NCI-H2196 (cell line): ENCODE results near the gene KRTAP1-1.
"Not testable (repeated sequence)": the region's sequence is repeated elsewhere in the genome, so short reads cannot be mapped to it uniquely, and the experiment has no call there.

ENCODE experiments used
- DNase-seq: peaks from one replicate; lab custom pipeline; 2025; ENCODE audit not compliant: unreplicated experiment; lab: John Stamatoyannopoulos, UW

Gene KRTAP1-1

GRCh38 chr17:41057547-41057946 lies 16.3 kb upstream of the KRTAP1-1 start:
- no peak for DNase-seq

GRCh38 chr17:41055130-41055529 lies 13.9 kb upstream of the KRTAP1-1 start, which contains the start of gene KRTAP2-2:
Gene KRTAP2-2, minus strand, starts transcription at chr17:41055230. Its CDS starts 19 bp downstream, at chr17:41055211.
- not testable (repeated sequence) for DNase-seq

- not testable (repeated sequence) for DNase-seq
Observed at GRCh38 chr17:41054556-41054955, 13.3 kb upstream of the KRTAP1-1 start.

- DNase-seq: no peak
Observed at GRCh38 chr17:41054025-41054424, 12.8 kb upstream of the KRTAP1-1 start.

- no peak for DNase-seq
Observed at GRCh38 chr17:41052566-41052965, 11.3 kb upstream of the KRTAP1-1 start.

- no peak for DNase-seq
Observed at GRCh38 chr17:41049110-41049509, 7.9 kb upstream of the KRTAP1-1 start.

- DNase-seq: no peak
Observed at GRCh38 chr17:41048441-41048840, 7.2 kb upstream of the KRTAP1-1 start.

- DNase-seq: not testable (repeated sequence)
Observed at GRCh38 chr17:41046735-41047465, 5.7 kb upstream of the KRTAP1-1 start, which contains the start of gene KRTAP2-1. Gene KRTAP2-1, minus strand, starts transcription at chr17:41047316. Its CDS starts 49 bp downstream, at chr17:41047267.

- no peak for DNase-seq
Observed at GRCh38 chr17:41042953-41043352, 1.7 kb upstream of the KRTAP1-1 start.

GRCh38 chr17:41037853-41038350 lies 3.3 kb downstream of the KRTAP1-1 start:
- no peak for DNase-seq

- peak; percentile 36 for DNase-seq
Observed at GRCh38 chr17:41034346-41034935, 6.8 kb downstream of the KRTAP1-1 start, which contains the start of gene KRTAP1-3. Gene KRTAP1-3, minus strand, starts transcription at chr17:41034874. Its CDS starts 53 bp downstream, at chr17:41034821.

GRCh38 chr17:41029633-41030245 lies 11.5 kb downstream of the KRTAP1-1 start, which contains the start of gene KRTAP1-4:
Gene KRTAP1-4, minus strand, starts transcription at chr17:41030195. Its CDS starts 117 bp downstream, at chr17:41030078.
- no peak for DNase-seq

- DNase-seq: peak; percentile 42
Observed at GRCh38 chr17:41026715-41027471, 14.4 kb downstream of the KRTAP1-1 start, which contains the start of gene KRTAP1-5. Gene KRTAP1-5, minus strand, starts transcription at chr17:41027208. Its CDS starts 53 bp downstream, at chr17:41027155.

GRCh38 chr17:41024697-41025096 lies 16.6 kb downstream of the KRTAP1-1 start:
- DNase-seq: no peak

GRCh38 chr17:41020336-41020735 lies 20.9 kb downstream of the KRTAP1-1 start:
- no peak for DNase-seq

- no peak for DNase-seq
Observed at GRCh38 chr17:41019415-41019814, 21.8 kb downstream of the KRTAP1-1 start.

GRCh38 chr17:41018541-41018940 lies 22.7 kb downstream of the KRTAP1-1 start:
- DNase-seq: no peak

- DNase-seq: no peak
Observed at GRCh38 chr17:41016578-41017215, 24.6 kb downstream of the KRTAP1-1 start.

GRCh38 chr17:41015454-41015853 lies 25.8 kb downstream of the KRTAP1-1 start:
- DNase-seq: no peak

GRCh38 chr17:41013606-41014005 lies 27.6 kb downstream of the KRTAP1-1 start:
- DNase-seq: peak; percentile 19
